Measurements from ENCODE around the gene CD59.
"Not testable (repeated sequence)": the region's sequence is repeated elsewhere in the genome, so short reads cannot be mapped to it uniquely, and the experiment has no call there.

The CD59 gene

DNA sequence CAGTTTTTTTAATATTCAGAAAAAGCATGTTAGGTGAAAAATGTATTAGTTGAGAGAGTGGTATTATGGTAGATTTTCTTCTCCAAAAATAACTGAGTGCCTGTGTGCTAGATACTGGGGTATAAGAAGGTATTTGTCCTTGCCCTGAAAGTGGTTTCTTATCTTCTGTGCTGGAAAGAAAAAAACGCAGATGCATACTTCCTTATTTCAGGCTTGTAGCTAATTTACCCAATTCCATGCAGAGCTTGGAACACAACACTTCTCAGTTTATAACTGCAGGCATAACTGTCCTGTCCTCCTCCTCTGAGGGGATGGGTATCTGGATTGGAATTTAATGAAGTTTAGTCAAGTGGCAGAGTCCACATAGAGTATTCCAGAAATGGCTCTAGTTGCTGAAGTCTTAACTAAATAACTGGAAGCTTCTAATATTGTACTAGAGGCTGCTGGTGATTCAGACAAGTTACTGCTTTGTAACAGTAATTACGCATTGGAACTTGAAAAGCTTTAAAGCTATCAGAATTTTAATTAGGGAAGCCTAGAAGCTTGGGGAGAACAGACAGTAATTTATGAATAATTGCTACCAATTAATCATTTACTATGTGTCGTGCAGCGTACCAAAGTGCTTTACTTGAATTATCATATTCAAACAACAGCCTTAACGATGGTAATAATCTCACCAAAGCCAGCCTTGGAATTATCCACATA, 22.9 kb downstream of the CD59 start:
- DNase-seq, result no peak

- no peak for DNase-seq
Measured at GRCh38 chr11:33712436-33712835, 23.8 kb downstream of the CD59 start.

GRCh38 chr11:33709466-33709865, 26.8 kb downstream of the CD59 start:
- no peak for DNase-seq

- DNase-seq, result no peak
Measured at GRCh38 chr11:33708985-33709384, 27.2 kb downstream of the CD59 start.

DNA sequence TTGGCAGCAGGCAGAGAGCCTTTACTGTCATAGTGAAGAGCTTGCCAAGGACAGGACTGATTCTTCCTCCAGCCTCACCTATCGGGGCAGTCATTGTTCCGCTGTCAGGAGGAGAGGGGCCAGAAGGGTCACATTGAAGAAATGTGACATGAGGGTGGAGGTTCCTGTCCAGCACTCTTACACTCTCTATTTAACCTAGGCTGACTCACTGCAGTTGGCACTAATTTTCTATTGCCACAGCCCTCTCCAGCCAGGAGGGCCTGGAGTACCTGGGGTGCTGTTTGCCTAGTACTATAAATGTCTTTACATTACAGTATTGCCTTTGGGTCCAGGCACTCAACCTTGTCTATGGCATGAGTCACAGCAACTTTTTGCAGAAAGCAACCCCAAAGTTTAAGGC, 28.4 kb downstream of the CD59 start:
- DNase-seq, result not testable (repeated sequence)

- DNase-seq, result no peak
Measured at GRCh38 chr11:33706966-33707365, 29.3 kb downstream of the CD59 start.

DNA sequence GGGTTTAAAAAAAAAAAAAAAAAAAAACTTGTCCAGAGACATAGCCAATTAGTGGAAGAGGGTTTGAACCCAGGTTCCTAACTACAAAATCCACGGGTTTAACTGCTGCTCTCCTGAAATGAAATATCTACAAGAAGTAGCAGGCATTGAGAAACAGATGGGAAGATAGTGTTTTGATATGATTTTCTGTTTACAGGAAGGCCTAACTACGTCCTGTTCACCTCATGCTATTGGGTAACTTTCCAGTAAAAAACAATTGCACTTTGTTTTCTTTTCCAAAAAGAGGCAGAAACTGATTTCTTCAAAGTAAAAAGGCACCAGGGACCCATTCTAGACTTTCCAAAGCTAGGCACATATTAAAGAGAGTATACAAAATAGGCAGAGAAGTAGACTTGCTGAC, 29.7 kb downstream of the CD59 start:
- no peak for DNase-seq

GRCh38 chr11:33704240-33705002, 31.8 kb downstream of the CD59 start:
- no peak for DNase-seq

- DNase-seq, result no peak
Measured at GRCh38 chr11:33703788-33704187, 32.4 kb downstream of the CD59 start.

DNA sequence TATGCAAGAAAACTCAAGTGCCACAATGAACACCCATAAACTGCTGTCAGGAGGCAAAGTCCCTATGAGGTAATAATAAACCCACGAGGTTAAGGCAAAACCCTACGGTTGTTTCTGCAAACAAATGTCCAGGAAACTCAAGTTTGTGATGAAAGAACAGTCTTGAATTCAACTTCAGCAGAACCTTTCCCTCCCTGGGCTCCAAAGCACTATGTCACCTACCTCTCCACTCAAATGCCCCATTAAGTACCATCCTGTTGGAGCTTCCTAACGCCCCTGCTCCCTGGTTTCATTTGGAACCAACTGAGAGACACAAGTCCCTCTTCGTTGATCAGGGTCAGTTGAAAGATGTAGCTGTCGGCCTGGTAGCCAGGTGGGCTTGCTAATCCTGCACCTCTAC, 33.0 kb downstream of the CD59 start:
- DNase-seq, result no peak

DNA sequence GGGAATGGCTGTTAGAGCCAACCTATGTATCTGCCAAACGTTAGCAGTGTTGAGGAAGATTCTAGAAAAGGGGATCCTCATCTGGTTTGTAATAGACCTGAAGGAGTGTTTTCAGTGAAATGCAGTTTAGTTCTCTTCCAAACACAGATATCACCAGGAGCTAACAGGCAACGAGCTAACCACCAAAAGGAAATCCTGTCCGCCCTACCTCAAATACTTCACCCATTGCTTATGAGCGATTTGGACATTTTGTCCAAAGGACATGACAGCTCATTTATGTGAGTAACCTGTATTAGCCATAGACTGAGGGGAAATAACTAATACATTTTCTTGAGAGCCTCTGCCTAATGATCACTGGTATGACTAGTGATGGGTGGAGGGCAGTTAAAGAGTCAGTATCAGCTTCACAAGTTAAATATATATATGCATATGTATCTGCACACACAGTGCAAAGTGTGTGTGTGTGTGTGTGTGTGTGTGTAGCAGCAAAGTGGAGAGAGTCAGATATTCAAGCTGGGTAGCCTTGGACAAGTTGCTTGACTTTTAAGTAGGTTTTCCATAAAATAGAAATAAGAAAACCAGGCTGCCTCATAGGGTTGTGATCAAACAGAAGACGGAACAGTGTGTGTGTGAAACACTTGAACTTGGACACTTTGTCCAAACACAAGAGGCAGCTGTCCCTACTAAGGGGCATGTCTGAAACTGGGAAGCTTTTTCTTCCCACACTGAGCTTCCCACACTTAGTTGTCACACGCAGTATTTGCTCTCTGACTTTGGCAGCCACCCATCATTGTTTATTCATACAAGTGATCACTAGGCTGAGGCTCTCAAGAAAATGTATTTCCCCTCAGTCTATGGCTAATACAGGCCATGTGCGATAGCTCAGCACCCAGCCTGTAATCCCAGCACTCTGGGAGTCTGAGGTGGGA, 34.7 kb downstream of the CD59 start:
- DNase-seq, result no peak

DNA sequence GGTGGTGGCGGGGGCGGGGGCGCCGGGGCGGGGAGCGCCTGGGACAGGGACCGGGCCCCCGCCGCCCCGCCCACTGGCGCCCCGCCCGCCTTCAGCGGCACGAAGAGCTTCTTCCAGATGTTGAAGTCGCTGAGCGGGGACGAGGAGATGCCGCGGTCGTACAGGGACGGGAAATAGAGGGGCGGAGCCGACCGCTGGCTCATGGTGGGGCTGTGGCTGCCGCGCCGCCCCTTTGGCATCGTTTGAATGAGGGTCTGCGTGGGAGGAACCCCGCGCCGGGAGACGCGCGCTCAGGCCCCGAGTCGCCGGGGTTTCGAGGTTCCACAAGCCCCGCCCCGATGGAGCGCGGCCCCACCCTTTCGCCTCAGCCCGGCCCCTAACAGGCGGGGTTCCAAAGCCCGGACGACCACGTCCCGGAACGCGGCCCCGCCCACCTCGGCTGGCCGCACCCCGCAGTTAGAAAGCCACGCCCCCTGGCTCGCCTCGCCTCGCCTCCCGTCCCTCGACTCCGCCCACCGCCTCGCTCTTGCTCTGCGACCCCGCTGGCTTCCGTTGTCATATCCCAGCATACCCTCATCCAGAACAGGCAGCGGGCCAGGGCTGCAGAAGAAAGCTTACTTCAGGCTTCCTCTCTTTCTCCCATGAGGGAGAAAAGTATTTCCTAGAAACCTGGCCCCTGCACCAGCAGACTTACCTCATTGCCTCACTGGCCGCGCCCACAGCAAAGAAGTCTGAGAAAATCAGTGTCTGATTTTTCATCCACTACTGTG, 35.5 kb downstream of the CD59 start, which contains the start of gene C11orf91:
Gene C11orf91 (minus strand): TSS at position 325 of the 770 bp plus-strand sequence. CDS start 86 bp downstream, at position 239.
- peak; percentile 91 for DNase-seq

DNA sequence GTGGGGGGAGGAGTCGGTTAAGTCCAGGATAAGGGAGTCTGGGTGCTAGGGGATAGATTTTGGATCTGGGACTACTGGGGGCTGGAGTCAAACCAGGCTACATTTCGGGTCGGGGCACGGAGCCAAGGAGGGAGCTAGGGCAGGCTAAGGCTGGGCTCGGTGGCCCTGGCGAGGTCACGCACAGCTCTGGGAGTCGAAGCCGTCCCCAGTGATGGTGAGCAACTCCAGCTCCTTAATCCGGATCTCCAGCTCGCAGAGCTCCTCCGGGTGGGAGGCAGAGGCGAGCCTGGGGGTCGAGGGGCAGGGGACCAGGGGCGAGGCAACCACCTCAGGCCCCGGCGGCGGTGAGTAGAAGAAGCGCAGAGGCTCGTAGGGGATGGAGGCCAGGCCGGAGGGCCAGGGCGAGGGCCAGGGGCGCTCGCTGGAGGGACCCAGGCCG, 36.1 kb downstream of the CD59 start:
- DNase-seq, result no peak

DNA sequence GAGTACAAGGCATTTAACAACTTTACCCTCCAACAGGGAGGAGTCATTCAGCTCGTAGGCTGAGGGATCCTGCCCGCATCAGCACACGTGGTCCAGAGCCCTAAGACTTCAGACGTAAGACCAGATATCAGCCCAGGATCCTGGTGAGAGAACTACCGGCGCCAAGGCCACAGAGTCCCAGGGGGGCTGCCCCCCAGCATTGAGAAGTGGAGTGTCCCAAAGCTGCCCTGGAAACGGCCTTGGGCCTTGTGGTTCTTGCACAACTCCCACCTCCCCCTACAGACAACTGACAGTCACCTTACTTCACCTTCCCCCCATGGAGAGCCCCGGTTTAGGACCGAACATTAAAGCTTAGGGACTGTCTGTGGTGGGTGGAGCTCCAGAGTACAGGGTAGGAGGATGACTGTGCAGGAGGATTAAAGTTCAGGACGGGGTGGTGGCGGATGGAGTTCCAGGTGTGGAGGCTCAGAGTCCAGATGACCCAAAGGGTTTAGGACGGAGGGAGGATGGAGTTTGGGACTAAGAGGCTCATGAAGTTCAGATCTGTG, 36.6 kb downstream of the CD59 start:
- no peak for DNase-seq

DNA sequence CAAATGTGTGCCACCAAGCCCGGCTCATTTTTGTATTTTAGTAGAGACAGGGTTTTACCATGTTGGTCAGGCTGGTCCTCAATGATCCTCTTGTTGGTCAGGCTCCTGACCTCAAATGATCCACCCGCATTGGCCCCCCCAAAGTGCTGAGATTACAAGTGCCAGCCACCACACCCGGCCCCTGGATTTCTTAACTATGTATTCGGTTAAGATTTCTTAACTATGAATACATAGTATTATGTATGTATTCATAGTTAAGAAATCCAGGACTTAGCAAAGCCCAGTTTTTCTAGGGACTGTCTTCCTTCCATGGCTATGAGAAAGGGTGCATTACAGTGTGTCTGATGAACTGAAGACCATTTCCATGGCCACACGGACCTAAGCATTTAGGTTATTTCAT, 37.3 kb downstream of the CD59 start:
- DNase-seq, result no peak

- no peak for DNase-seq
Measured at GRCh38 chr11:33697997-33698396, 38.2 kb downstream of the CD59 start.

DNA sequence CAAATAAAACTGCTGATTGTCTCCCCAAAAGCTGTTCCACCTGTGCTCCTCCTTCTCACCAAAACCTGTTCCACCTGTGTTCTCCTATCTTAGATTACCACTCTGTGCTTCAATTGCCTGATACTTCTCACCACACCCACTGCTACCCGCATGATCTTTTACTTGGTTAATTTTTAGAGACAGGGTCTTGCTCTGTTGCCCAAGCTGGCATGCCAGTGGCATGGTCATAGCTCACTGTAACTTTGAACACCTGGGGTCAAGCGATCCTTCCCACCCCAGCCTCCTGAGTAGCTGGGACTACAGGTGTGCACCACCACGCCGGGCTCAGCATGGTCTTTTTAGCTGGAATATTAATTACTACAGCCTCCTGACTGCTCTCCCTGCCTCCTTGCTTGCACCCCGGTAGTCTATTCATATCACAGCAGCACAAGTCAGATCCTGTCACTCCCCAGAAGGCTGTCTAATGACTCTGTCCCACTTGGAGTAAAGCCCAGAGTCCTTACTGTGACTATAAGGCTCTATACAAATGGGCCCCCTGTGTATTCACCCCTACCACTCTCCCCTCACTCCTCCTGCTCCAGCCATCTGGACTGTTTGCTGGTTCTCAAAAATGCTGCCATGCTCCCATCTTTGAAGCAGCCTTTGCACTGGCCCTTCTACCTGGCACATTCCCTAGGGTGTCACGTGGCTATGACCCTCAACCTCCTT, 39.1 kb downstream of the CD59 start:
- DNase-seq, result no peak

- no peak for DNase-seq
Measured at GRCh38 chr11:33696411-33696810, 39.8 kb downstream of the CD59 start.

DNA sequence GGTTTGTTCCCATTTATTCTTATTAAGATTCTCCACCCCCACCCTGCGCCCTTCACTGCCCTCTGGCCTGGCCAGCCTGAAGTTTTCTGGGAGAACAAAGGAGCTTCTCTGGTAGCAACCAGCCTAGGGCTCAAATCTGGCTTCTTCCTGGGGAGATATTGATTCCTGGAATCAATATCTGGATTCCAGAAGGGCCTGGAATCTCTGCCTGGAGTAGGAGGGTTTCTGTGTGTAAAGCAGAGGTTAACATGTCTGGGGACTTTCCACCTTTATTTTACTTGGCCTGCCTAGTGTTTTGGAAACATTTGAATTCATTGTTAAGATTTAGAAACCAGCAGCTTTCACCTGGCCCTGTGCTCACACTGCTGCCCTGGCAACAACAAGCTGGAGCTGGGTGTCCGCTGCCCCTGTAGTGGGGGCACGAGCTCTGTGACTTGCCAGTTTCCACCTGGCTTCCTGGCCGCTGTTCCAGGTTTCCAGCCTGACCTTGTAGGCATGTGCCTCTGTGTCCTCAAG, 41.1 kb downstream of the CD59 start:
- no peak for DNase-seq

DNA sequence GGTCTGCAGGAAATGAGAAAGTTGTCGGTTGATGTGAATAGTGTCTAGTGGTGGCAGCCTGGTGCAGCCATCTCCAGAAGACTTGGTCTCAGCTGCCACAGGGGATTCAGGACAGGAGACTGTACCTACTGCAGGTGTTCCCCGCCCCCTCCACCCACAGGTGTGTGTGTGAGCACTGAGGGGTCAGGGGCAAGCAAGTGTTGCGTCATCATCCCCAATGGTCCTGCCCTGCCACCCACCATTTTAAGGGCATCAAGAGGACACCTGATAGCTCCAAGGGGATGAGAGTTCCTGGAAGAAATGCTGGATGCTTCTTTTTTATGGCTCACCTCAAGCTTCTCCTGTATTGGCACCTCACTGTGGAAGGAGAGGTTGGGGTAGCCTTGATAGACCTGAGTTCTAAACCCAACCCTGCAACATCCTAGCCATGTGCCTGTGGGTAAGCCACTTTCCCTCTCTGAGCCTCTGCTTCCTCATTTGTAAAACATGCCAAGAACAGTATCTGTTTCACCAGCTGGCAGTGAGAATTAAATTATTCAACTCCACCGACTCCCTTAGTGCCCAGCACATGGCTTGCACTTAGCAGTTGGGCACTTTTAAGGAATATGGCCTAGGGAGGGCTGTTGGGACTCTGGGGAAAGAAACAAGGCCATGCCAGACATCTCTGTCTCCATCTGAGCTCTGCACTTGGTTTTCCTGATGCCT, 41.7 kb downstream of the CD59 start:
- DNase-seq, result no peak
